ENCODE measurements around the gene TNFRSF18. TPM values are rescaled to one million over a fixed set of nuclear protein-coding genes. Genes with fewer than 3 reads are reported as not detected.

The TNFRSF18 gene
- total RNA-seq, 2 experiments from 2014 or later, result 11.4 to 15.0 TPM

- no peak for DNase-seq
- no peak for ATAC-seq (ENCODE audit: low read depth)
- Mint-ChIP-seq H3K27ac (no peak overlapping the region), H3K4me3 (no peak overlapping the region), H3K36me3 (peaks cover 13% of the 10 kb centered on the region), H3K27me3 (no peaks in the 10 kb centered on the region), H3K4me1 (peaks cover 11% of the 10 kb centered on the region), H3K9me3 (no peaks in the 10 kb centered on the region)
- POLR2A ChIA-PET, result no interaction called here
Measured at GRCh38 chr1:1218524-1219200, 12.3 kb upstream of the TNFRSF18 start.

GRCh38 chr1:1217621-1218523 is 11.5 kb upstream of the TNFRSF18 start:
- no peak for ATAC-seq (ENCODE audit: low read depth)
- H3K27me3 Mint-ChIP-seq, result no peaks in the 10 kb centered on the region
- no peaks in the 10 kb centered on the region for H3K9me3 Mint-ChIP-seq
- H3K36me3 Mint-ChIP-seq, result peaks cover 8% of the 10 kb centered on the region
- POLR2A ChIA-PET, result no interaction called here
- no peak for DNase-seq
- no peak overlapping the region for H3K4me3 Mint-ChIP-seq
- no peak overlapping the region for H3K27ac Mint-ChIP-seq
- H3K4me1 Mint-ChIP-seq, result peaks cover 11% of the 10 kb centered on the region

- Mint-ChIP-seq H3K27ac (peak overlapping the region; percentile 49), H3K9me3 (no peaks in the 10 kb centered on the region), H3K4me1 (peaks cover 8% of the 10 kb centered on the region), H3K36me3 (peaks cover 5% of the 10 kb centered on the region), H3K27me3 (no peaks in the 10 kb centered on the region), H3K4me3 (no peak overlapping the region)
- POLR2A ChIA-PET, result interaction anchor here (2.4 kb wide), 1 partner anchor 14 kb away, joined by 6 read pairs; no protein-coding TSS in a partner anchor
- no peak for DNase-seq
- ATAC-seq (ENCODE audit: low read depth), result no peak
Measured at GRCh38 chr1:1216770-1217620, 10.6 kb upstream of the TNFRSF18 start.

GRCh38 chr1:1215881-1216605 is 9.7 kb upstream of the TNFRSF18 start:
- Mint-ChIP-seq H3K4me1 (peaks cover 8% of the 10 kb centered on the region), H3K9me3 (no peaks in the 10 kb centered on the region), H3K36me3 (peaks cover 5% of the 10 kb centered on the region), H3K27ac (no peak overlapping the region), H3K27me3 (no peaks in the 10 kb centered on the region), H3K4me3 (no peak overlapping the region)
- ATAC-seq (ENCODE audit: low read depth), result no peak
- POLR2A ChIA-PET, result interaction anchor here (2.4 kb wide), 1 partner anchor 15 kb away, joined by 6 read pairs; no protein-coding TSS in a partner anchor
- no peak for DNase-seq

DNA sequence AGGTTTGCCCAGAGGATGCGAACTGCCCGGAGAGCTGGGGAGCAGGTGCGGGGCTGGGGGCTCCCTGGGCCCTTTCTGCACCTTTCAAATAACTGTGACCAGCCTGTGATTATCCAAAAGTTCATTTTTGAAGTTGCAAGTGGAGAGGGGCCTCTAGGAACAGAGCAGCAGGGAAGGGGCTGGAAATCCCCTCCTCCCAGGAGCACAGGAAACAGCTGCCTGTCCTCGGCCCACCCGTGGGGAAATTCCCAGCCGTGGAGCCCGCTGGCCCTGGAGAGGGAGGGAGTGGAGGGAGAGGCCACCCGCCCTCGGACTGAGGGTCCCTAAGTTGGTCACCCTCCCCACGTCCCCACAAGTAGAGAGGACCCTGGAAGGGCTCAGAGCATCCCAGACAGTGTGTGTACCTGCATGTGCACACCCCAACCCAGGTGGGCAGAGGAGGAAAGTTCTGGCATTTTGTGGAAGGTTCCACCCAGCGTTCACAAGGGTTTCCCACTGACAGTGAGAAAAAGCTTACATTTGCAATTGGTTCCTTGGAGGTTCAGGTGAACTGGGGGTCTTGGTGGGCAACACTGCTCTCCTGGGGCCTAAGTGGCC is 8.8 kb upstream of the TNFRSF18 start:
- Mint-ChIP-seq H3K36me3 (peaks cover 3% of the 10 kb centered on the region), H3K4me1 (peaks cover 8% of the 10 kb centered on the region), H3K4me3 (no peak overlapping the region), H3K27ac (peak overlapping the region; percentile 38), H3K9me3 (no peaks in the 10 kb centered on the region), H3K27me3 (no peaks in the 10 kb centered on the region)
- POLR2A ChIA-PET, result interaction anchor here (1.2 to 2.4 kb wide), 2 partner anchors 15 to 16 kb away, joined by 4 to 6 read pairs; no protein-coding TSS in a partner anchor
- ATAC-seq (ENCODE audit: low read depth) (no peak), DNase-seq (no peak)

DNA sequence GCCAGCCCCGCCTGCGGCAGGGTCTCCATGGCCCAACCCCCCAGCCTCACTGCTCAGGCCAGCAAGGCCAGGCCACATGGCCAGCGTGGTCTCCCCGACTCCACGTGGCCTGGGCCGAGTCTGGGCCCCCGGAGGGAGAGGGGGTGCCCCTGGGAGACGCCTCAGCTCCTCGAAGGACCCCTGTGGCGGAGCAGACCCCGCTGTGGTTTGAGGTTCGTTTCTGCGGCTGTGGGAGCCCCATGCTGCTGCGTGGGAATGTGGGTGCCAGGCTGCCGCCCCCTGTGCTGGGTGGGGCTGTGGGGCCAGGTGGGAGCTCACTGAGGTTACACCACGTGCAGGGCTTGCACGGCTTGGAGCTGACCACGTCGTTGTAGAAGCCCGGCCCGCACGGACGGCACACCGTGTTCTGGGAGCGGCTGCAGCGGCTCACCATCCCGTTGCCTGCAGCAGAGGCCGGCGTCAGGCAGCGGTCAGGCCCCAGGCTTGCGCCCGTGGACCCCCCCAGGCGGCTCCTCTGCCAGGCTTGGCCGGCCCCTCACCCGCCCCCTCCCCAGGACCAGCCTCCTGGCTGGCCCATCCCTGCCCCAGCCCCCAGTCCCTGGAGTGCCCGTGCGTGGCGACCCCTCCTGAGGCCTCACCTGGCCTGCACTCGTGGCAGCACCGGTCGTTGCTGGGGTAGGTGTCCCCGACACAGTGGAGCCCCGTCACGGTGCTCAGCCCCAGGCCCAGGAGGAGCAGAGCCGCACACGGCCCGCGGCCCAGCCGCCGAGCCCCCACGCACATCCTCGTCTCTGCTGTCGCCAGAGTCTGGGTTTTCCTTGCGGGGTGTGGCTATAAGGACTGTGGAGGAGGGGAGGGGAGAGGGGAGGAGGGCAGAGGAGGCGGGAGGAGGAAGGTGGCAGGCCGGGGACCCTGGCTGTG is 7.2 kb upstream of the TNFRSF18 start, which contains the start of gene TNFRSF4:
TNFRSF4 (minus strand) TSS at position 809 of the 921 bp plus-strand sequence; CDS start at position 783, 26 bp downstream.
- Mint-ChIP-seq H3K4me3 (peak within 1 kb of the TSS; percentile 28), H3K36me3 (peaks cover 3% of the 10 kb centered on the region), H3K27me3 (no peaks in the 10 kb centered on the region), H3K27ac (peak within 1 kb of the TSS; percentile 38), H3K4me1 (peaks cover 11% of the 10 kb centered on the region), H3K9me3 (no peaks in the 10 kb centered on the region)
- no peak for DNase-seq
- POLR2A ChIA-PET, result interaction anchor here (1.0 to 1.3 kb wide), 2 partner anchors 16 to 201 kb away, joined by 3 read pairs; no protein-coding TSS in a partner anchor
- ATAC-seq (ENCODE audit: low read depth), result peak; percentile 15

DNA sequence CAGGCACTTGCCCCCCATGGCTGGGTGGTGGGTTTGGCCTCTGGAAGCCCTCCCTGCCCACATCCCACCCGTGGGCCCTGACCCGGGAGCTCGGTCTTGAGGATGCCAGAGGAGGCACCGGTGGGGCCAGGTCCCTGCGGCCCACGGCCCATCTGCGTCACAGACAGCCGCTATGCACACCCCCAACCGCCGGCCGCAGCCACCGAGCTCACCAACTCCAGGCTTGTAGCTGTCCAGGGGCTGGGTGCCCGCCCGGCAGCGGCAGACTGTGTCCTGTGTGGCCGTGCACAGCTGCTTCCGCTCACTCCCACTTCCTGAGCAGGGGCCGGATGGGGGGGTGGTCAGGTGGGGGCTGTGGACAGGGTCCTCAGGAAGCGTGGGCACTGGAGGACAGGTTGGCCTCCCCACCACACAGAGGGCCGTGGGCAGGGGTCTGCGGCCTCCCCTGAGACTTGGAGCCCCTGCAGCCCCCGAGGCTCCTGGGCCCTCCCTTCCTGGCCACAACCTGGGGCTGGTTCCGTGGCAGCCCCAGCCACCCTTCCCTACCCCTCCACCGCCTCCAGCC is 6.5 kb upstream of the TNFRSF18 start:
- H3K4me1 Mint-ChIP-seq, result peaks cover 16% of the 10 kb centered on the region
- H3K27me3 Mint-ChIP-seq, result no peaks in the 10 kb centered on the region
- DNase-seq (peak; percentile 76), ATAC-seq (ENCODE audit: low read depth) (peak; percentile 21)
- H3K9me3 Mint-ChIP-seq, result no peaks in the 10 kb centered on the region
- H3K27ac Mint-ChIP-seq, result no peak overlapping the region
- POLR2A ChIA-PET, result interaction anchor here (1.0 to 1.3 kb wide), 3 partner anchors 16 to 200 kb away, joined by 3 to 4 read pairs (median 3); no protein-coding TSS in a partner anchor
- peaks cover 3% of the 10 kb centered on the region for H3K36me3 Mint-ChIP-seq
- H3K4me3 Mint-ChIP-seq, result peak overlapping the region; percentile 5

DNA sequence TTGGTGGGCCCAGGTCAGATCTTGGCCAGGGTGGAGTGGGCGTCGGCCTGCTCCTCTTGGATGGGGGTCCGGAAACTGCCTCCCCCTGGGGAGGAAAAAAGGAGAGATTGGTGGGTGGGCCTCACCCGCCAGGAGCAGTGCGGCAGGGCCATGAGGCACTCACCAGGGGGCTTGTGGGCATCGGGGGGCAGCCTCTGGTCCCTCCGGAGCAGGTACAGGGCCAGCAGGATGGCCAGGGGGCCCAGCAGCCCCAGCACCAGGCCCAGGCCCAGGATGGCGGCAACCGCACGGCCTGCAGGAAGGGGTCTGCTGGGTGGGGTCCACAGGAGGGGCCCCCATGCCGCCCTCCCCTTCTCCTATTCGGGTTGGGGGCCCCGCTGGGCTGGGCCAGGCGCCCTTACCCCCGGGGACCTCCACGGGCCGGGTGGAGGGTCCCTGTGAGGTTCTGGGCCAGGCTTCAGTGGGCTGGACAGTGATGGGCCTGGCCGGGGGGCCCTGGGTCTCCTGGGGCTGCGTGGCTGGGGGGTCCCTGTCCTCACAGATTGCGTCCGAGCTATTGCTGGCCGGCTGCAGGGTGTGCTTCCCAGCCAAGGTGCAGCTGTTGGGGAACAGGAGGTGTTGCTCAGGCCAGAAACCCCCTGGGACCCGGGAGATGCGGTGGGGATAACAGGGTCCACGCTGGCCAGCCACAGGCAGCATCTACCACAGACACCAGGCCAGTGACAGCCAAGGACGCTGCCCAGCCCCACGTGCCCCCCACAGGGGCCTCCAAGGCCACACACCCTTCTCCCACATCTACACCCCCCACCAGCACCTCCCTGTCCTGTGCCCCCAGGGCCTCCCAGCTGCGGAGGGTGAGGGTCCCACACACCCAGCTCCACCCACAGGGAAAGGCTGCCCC is 5.4 kb upstream of the TNFRSF18 start:
- peak overlapping the region; percentile 63 for H3K27ac Mint-ChIP-seq
- H3K36me3 Mint-ChIP-seq, result peaks cover under 1% of the 10 kb centered on the region
- peak overlapping the region; percentile 16 for H3K4me3 Mint-ChIP-seq
- POLR2A ChIA-PET, result interaction anchor here (1.2 to 1.3 kb wide), 2 partner anchors 17 to 54 kb away, joined by 3 to 4 read pairs; no protein-coding TSS in a partner anchor
- ATAC-seq (ENCODE audit: low read depth), result no peak
- peaks cover 17% of the 10 kb centered on the region for H3K4me1 Mint-ChIP-seq
- H3K27me3 Mint-ChIP-seq, result peaks cover under 1% of the 10 kb centered on the region
- no peaks in the 10 kb centered on the region for H3K9me3 Mint-ChIP-seq
- DNase-seq, result peak; percentile 41

DNA sequence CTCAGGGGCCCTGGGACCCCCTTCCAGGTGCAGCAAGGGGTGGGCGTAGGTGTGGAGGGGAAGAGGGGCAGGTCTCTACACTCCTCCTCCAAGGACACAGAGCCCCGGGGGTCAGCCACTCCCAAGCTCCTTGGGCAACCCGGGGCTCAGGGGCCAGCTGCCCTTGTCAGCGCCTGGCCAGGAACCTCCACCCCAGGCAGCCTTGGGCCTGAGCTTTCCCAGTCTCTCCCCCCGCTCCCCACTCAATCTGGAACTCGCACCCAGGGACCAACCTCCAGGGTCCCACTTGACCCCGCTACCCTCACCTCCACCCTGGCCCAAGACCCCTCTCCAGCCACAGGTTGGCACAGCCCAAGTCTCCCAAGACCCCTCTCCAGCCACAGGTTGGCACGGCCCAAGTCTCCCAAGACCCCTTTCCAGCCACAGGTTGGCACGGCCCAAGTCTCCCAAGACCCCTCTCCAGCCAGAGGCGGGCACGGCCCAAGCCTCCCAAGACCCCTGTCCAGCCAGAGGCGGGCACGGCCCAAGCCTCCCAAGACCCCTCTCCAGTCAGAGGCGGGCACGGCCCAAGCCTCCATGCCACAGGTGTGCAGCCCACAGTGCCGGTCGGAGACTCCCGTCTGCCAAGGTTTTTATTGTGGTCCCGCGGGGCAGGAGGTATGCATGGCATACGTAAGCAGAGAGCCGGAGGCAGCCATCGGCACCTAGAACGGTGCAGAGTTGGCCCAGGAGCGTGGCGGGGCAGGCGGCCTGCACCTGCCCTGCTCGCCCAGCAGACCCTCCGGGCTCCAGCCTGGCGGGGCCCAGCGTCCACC is 4.5 kb upstream of the TNFRSF18 start:
- Mint-ChIP-seq H3K4me1 (peaks cover 15% of the 10 kb centered on the region), H3K27ac (no peak overlapping the region), H3K36me3 (no peaks in the 10 kb centered on the region), H3K4me3 (no peak overlapping the region), H3K9me3 (no peaks in the 10 kb centered on the region), H3K27me3 (peaks cover 2% of the 10 kb centered on the region)
- ATAC-seq (ENCODE audit: low read depth), result no peak
- peak; percentile 37 for DNase-seq
- POLR2A ChIA-PET, result no interaction called here

All from activated naive CD8-positive, alpha-beta T cell treated with anti-CD3 and anti-CD28 coated beads, Interleukin-2, amount 10 ng/mL, durations not matched to agents 7 days and 5 days (primary cell).